ENCODE measurements around the gene PLCB1.

GRCh38 chr20:8431538-8432434, 299.7 kb downstream of the PLCB1 start:
- TF ChIP-seq CTCF (conservative IDR thresholded peaks at IDR 0.05; ENCODE audit: low read depth, low read length) (no peak), EZH2 (IDR thresholded peaks at IDR 0.05; ENCODE audit: borderline replicate concordance, low read depth, low read length, poor library complexity, severe bottlenecking) (no peak)
